Lower lobe of right lung (tissue), 2 donors: ENCODE measurements around the gene DHRS4L2. TPM values are rescaled to one million over a fixed set of nuclear protein-coding genes. Genes with fewer than 3 reads are reported as not detected.
"Not testable (repeated sequence)": the region's sequence is repeated elsewhere in the genome, so short reads cannot be mapped to it uniquely, and the experiment has no call there.

Source experiments
- ATAC-seq, 2 donors: fragments of 200-7000 bp; cut with Tn5 transposase; one replicate each; pipeline ENCODE4 v1.9.1; 2020 to 2022; ENCODE audit warnings: mild to moderate bottlenecking in 2 of 2, moderate library complexity in 2 of 2
- DNase-seq: peaks from one replicate; pipeline ENCODE4 v3.0.0-alpha.2; 2020
- H3K27ac ChIP-seq: fragments of 200-600 bp; one replicate; pipeline ENCODE4 v1.8.0; 2022
- H3K27me3 ChIP-seq: fragments of 200-600 bp; one replicate; pipeline ENCODE4 v1.8.0; 2022; ENCODE audit warnings: low read depth
- H3K36me3 ChIP-seq: fragments of 200-600 bp; one replicate; pipeline ENCODE4 v1.8.0; 2022; ENCODE audit warnings: mild to moderate bottlenecking
- H3K4me1 ChIP-seq: fragments of 200-600 bp; one replicate; pipeline ENCODE4 v1.8.0; 2022
- H3K4me3 ChIP-seq: fragments of 200-600 bp; one replicate; pipeline ENCODE4 v1.8.0; 2022; ENCODE audit warnings: mild to moderate bottlenecking
- H3K9me3 ChIP-seq: fragments of 200-600 bp; one replicate; pipeline ENCODE4 v1.8.0; 2022
- intact Hi-C: fragments of 100-400 bp; cut with DNase I; formaldehyde crosslinking; loops from one replicate; pipeline ENCODE4 v1.11.0; 2022
- total RNA-seq: library from RNA; stranded (reverse); fragmentation: NEBNext Ultra II Directional; extraction: Animal tissue kit (Norgen Biotek cat#: 25700); gene quantifications from one replicate; pipeline ENCODE4 v1.2.1, GENCODE V29; 2021
- TF ChIP-seq, protein P1 (sequence below): fragments of 200-600 bp; IDR thresholded peaks from one replicate; pipeline ENCODE4 v1.8.0; 2022; ENCODE audit warnings: antibody characterized with exemption, mild to moderate bottlenecking
- donor health status: DM: no; HTN: yes; CAD: no; lungs with severe emphysema.

The DHRS4L2 gene
- total RNA-seq, 1 donor from 2014 or later = 19.4 TPM

GRCh38 chr14:24040692-24041091 is 52.0 kb downstream of the DHRS4L2 start:
- Histone ChIP-seq H3K4me1 (peaks cover 7% of the 10 kb centered on the region), H3K36me3 (no peaks in the 10 kb centered on the region), H3K9me3 (no peaks in the 10 kb centered on the region), H3K27ac (no peak overlapping the region), H3K27me3 (no peaks in the 10 kb centered on the region), H3K4me3 (no peak overlapping the region)
- intact Hi-C loops = no loop called here
- DNase-seq (no peak), ATAC-seq (no peak)
- TF ChIP-seq, protein P1, sequence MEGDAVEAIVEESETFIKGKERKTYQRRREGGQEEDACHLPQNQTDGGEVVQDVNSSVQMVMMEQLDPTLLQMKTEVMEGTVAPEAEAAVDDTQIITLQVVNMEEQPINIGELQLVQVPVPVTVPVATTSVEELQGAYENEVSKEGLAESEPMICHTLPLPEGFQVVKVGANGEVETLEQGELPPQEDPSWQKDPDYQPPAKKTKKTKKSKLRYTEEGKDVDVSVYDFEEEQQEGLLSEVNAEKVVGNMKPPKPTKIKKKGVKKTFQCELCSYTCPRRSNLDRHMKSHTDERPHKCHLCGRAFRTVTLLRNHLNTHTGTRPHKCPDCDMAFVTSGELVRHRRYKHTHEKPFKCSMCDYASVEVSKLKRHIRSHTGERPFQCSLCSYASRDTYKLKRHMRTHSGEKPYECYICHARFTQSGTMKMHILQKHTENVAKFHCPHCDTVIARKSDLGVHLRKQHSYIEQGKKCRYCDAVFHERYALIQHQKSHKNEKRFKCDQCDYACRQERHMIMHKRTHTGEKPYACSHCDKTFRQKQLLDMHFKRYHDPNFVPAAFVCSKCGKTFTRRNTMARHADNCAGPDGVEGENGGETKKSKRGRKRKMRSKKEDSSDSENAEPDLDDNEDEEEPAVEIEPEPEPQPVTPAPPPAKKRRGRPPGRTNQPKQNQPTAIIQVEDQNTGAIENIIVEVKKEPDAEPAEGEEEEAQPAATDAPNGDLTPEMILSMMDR = no peak

DNA sequence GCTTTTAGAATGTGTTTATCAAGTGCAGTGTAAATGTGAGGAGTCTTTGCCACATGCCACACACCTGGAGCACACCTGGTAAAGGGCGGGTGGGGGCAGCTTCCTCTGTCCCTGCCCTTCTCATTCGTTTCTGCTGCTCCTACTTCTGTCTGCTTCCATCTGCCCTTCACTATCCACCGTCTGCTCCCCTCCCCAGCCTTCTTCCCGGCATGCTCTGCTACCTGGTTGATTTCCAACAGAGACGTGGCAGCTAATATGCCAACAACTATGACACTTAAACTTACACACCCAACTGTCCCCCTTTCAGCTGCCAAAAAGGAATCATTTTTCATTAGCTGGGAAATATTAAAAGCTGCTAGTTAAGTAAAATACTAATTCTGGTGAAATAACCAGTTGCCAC is 54.0 kb downstream of the DHRS4L2 start:
- ATAC-seq (no peak), DNase-seq (no peak)
- Histone ChIP-seq H3K27ac (no peak overlapping the region), H3K9me3 (no peaks in the 10 kb centered on the region), H3K4me1 (no peaks in the 10 kb centered on the region), H3K27me3 (no peaks in the 10 kb centered on the region), H3K36me3 (no peaks in the 10 kb centered on the region), H3K4me3 (no peak overlapping the region)
- TF ChIP-seq, protein P1 = no peak
- intact Hi-C loops = no loop called here

GRCh38 chr14:24049002-24049401 is 60.3 kb downstream of the DHRS4L2 start:
- H3K9me3 ChIP-seq, ATAC-seq, H3K4me3 ChIP-seq, DNase-seq, H3K27me3 ChIP-seq, H3K36me3 ChIP-seq, H3K27ac ChIP-seq, intact Hi-C loops: not testable (repeated sequence)
- H3K4me1 ChIP-seq = peaks cover 15% of the 10 kb centered on the region

DNA sequence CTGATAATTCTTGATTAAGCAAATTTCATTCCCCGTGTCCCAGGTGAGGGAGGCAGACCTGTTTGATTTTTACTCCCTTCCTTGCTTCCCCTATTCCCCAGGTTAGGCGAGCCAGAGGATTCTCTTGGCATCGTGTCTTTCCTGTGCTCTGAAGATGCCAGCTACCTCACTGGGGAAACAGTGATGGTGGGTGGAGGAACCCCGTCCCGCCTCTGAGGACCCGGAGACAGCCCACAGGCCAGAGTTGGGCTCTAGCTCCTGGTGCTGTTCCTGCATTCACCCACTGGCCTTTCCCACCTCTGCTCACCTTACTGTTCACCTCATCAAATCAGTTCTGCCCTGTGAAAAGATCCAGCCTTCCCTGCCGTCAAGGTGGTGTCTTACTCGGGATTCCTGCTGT is 62.0 kb downstream of the DHRS4L2 start:
- peaks cover 15% of the 10 kb centered on the region for H3K4me1 ChIP-seq
- H3K27me3 ChIP-seq, intact Hi-C loops, DNase-seq, H3K27ac ChIP-seq, H3K9me3 ChIP-seq, H3K36me3 ChIP-seq, ATAC-seq, H3K4me3 ChIP-seq: not testable (repeated sequence)

GRCh38 chr14:24051176-24051788 is 62.6 kb downstream of the DHRS4L2 start:
- peak overlapping the region; percentile 68 for H3K4me3 ChIP-seq
- peaks cover 5% of the 10 kb centered on the region for H3K27me3 ChIP-seq
- H3K9me3 ChIP-seq = no peaks in the 10 kb centered on the region
- H3K36me3 ChIP-seq = no peaks in the 10 kb centered on the region
- TF ChIP-seq, protein P1 = no peak
- DNase-seq (no peak), ATAC-seq (peak; percentile 6 to 25)
- intact Hi-C loops = no loop called here
- H3K27ac ChIP-seq = peak overlapping the region; percentile 68
- peaks cover 15% of the 10 kb centered on the region for H3K4me1 ChIP-seq

- peaks cover 15% of the 10 kb centered on the region for H3K4me1 ChIP-seq
Observed at GRCh38 chr14:24051789-24052655, 63.3 kb downstream of the DHRS4L2 start, which contains the start of gene CARMIL3. TSS of gene CARMIL3 (plus strand) at chr14:24052009. CDS start at chr14:24052154, 145 bp downstream.

More at GRCh38 chr14:24051789-24052655, 63.3 kb downstream of the DHRS4L2 start, which contains the start of gene CARMIL3:
- ATAC-seq = peak; percentile 91 to 94
- intact Hi-C loops = no loop called here
- no peaks in the 10 kb centered on the region for H3K9me3 ChIP-seq
- H3K4me3 ChIP-seq = peak within 1 kb of the TSS; percentile 68
- H3K36me3 ChIP-seq = no peaks in the 10 kb centered on the region
- H3K27me3 ChIP-seq = peaks cover 5% of the 10 kb centered on the region
- H3K27ac ChIP-seq = peak within 1 kb of the TSS; percentile 68
- peak; percentile 85 for DNase-seq
- TF ChIP-seq, protein P1 = no peak
